T-helper 17 cell (primary cell): ENCODE data around the gene CDC42BPB. TPM values are rescaled to one million over a fixed set of nuclear protein-coding genes. Genes with fewer than 3 reads are reported as not detected.

ENCODE experiments used
- ATAC-seq: fragments of 150-1000 bp; cut with Tn5 transposase; 2 replicates; pipeline ENCODE4 v1.10.0; 2021; ENCODE audit warnings: mild to moderate bottlenecking, moderate library complexity
- DNase-seq, 3 donors: peaks; one replicate each; pipeline versions ENCODE4 v3.0.0 to v3.0.0-alpha.2; 2020 to 2021
- H3K9me3 ChIP-seq: one replicate; pipeline ENCODE4 v1.7.0; 2013; ENCODE audit warnings: low read length, mild to moderate bottlenecking; ENCODE audit not compliant: control insufficient read depth, poor library complexity, severe bottlenecking
- H3K27ac Mint-ChIP-seq: one replicate; pipeline ENCODE4 v1.8.0; 2022; ENCODE audit warnings: mild to moderate bottlenecking, moderate library complexity, mixed read lengths
- H3K27me3 Mint-ChIP-seq: one replicate; pipeline ENCODE4 v1.8.0; 2022; ENCODE audit warnings: mixed read lengths
- H3K36me3 Mint-ChIP-seq: one replicate; pipeline ENCODE4 v1.8.0; 2022; ENCODE audit warnings: low read depth, mixed read lengths
- H3K4me1 Mint-ChIP-seq: one replicate; pipeline ENCODE4 v1.8.0; 2022; ENCODE audit warnings: mild to moderate bottlenecking, mixed read lengths
- H3K4me3 Mint-ChIP-seq: one replicate; pipeline ENCODE4 v1.8.0; 2022; ENCODE audit warnings: mild to moderate bottlenecking, moderate library complexity, mixed read lengths
- total RNA-seq, 4 donors: library from RNA in 2 of 4; stranded (reverse) in 2 of 4; gene quantifications; one replicate each; pipeline ENCODE4 v1.2.3 and lab custom pipeline; 2022 to 2026

Gene CDC42BPB
- total RNA-seq, 2 donors from 2014 or later: 11.6 to 16.3 TPM

GRCh38 chr14:102944448-102945330, 112.7 kb downstream of the CDC42BPB start:
- no peak overlapping the region for H3K4me3 Mint-ChIP-seq
- no peak overlapping the region for H3K27ac Mint-ChIP-seq
- no peaks in the 10 kb centered on the region for H3K9me3 ChIP-seq
- DNase-seq (no peak), ATAC-seq (no peak)
- H3K36me3 Mint-ChIP-seq: peaks cover 6% of the 10 kb centered on the region
- H3K27me3 Mint-ChIP-seq: no peaks in the 10 kb centered on the region
- peaks cover 13% of the 10 kb centered on the region for H3K4me1 Mint-ChIP-seq

- Mint-ChIP-seq H3K27me3 (no peaks in the 10 kb centered on the region), H3K4me1 (peaks cover 7% of the 10 kb centered on the region), H3K36me3 (peaks cover 6% of the 10 kb centered on the region), H3K4me3 (no peak overlapping the region), H3K27ac (no peak overlapping the region)
- no peaks in the 10 kb centered on the region for H3K9me3 ChIP-seq
- ATAC-seq (no peak), DNase-seq (no peak)
Measured at GRCh38 chr14:102943979-102944378, 113.4 kb downstream of the CDC42BPB start.

- H3K4me3 Mint-ChIP-seq: no peak overlapping the region
- H3K27ac Mint-ChIP-seq: no peak overlapping the region
- H3K9me3 ChIP-seq: no peaks in the 10 kb centered on the region
- H3K4me1 Mint-ChIP-seq: peaks cover 4% of the 10 kb centered on the region
- ATAC-seq (no peak), DNase-seq (no peak)
- no peaks in the 10 kb centered on the region for H3K27me3 Mint-ChIP-seq
- H3K36me3 Mint-ChIP-seq: peaks cover 6% of the 10 kb centered on the region
Measured at GRCh38 chr14:102943454-102943853, 113.9 kb downstream of the CDC42BPB start.

- DNase-seq: no peak
- no peaks in the 10 kb centered on the region for H3K9me3 ChIP-seq
- Mint-ChIP-seq H3K4me3 (no peak overlapping the region), H3K36me3 (peaks cover 4% of the 10 kb centered on the region), H3K27ac (no peak overlapping the region), H3K27me3 (no peaks in the 10 kb centered on the region), H3K4me1 (peaks cover 1% of the 10 kb centered on the region)
- no peak for ATAC-seq
Measured at GRCh38 chr14:102942069-102942468, 115.3 kb downstream of the CDC42BPB start.

GRCh38 chr14:102941419-102942011, 115.8 kb downstream of the CDC42BPB start:
- Mint-ChIP-seq H3K4me1 (no peaks in the 10 kb centered on the region), H3K36me3 (peaks cover 4% of the 10 kb centered on the region), H3K4me3 (no peak overlapping the region), H3K27me3 (no peaks in the 10 kb centered on the region), H3K27ac (no peak overlapping the region)
- no peak for ATAC-seq
- no peak for DNase-seq
- H3K9me3 ChIP-seq: no peaks in the 10 kb centered on the region

- DNase-seq: no peak
- no peaks in the 10 kb centered on the region for H3K4me1 Mint-ChIP-seq
- ATAC-seq: no peak
- peaks cover 4% of the 10 kb centered on the region for H3K36me3 Mint-ChIP-seq
- no peak overlapping the region for H3K4me3 Mint-ChIP-seq
- H3K27ac Mint-ChIP-seq: no peak overlapping the region
- no peaks in the 10 kb centered on the region for H3K27me3 Mint-ChIP-seq
- no peaks in the 10 kb centered on the region for H3K9me3 ChIP-seq
Measured at GRCh38 chr14:102940729-102941362, 116.5 kb downstream of the CDC42BPB start.

GRCh38 chr14:102939820-102940561, 117.4 kb downstream of the CDC42BPB start:
- DNase-seq: no peak
- no peaks in the 10 kb centered on the region for H3K9me3 ChIP-seq
- no peak for ATAC-seq
- Mint-ChIP-seq H3K36me3 (peaks cover 2% of the 10 kb centered on the region), H3K27ac (no peak overlapping the region), H3K4me1 (no peaks in the 10 kb centered on the region), H3K4me3 (no peak overlapping the region), H3K27me3 (no peaks in the 10 kb centered on the region)

- H3K9me3 ChIP-seq: no peaks in the 10 kb centered on the region
- no peak for DNase-seq
- no peak overlapping the region for H3K27ac Mint-ChIP-seq
Measured at GRCh38 chr14:102939329-102939728, 118.0 kb downstream of the CDC42BPB start.

GRCh38 chr14:102938191-102938590, 119.2 kb downstream of the CDC42BPB start:
- no peak for DNase-seq
- H3K27me3 Mint-ChIP-seq: no peaks in the 10 kb centered on the region

More at GRCh38 chr14:102939329-102939728, 118.0 kb downstream of the CDC42BPB start:
- Mint-ChIP-seq H3K4me1 (no peaks in the 10 kb centered on the region), H3K4me3 (no peak overlapping the region), H3K36me3 (peaks cover 2% of the 10 kb centered on the region), H3K27me3 (no peaks in the 10 kb centered on the region)
- no peak for ATAC-seq

GRCh38 chr14:102937331-102938175, 119.8 kb downstream of the CDC42BPB start:
- ATAC-seq (no peak), DNase-seq (no peak)
- no peaks in the 10 kb centered on the region for H3K4me1 Mint-ChIP-seq
- no peak overlapping the region for H3K4me3 Mint-ChIP-seq
- H3K9me3 ChIP-seq: no peaks in the 10 kb centered on the region
- no peaks in the 10 kb centered on the region for H3K27me3 Mint-ChIP-seq
- no peak overlapping the region for H3K27ac Mint-ChIP-seq
- H3K36me3 Mint-ChIP-seq: no peaks in the 10 kb centered on the region

More at GRCh38 chr14:102938191-102938590, 119.2 kb downstream of the CDC42BPB start:
- no peak for ATAC-seq
- H3K4me1 Mint-ChIP-seq: no peaks in the 10 kb centered on the region
- H3K27ac Mint-ChIP-seq: no peak overlapping the region
- no peaks in the 10 kb centered on the region for H3K9me3 ChIP-seq
- no peaks in the 10 kb centered on the region for H3K36me3 Mint-ChIP-seq
- H3K4me3 Mint-ChIP-seq: no peak overlapping the region

- Mint-ChIP-seq H3K27me3 (no peaks in the 10 kb centered on the region), H3K4me3 (no peak overlapping the region), H3K27ac (no peak overlapping the region), H3K4me1 (no peaks in the 10 kb centered on the region), H3K36me3 (no peaks in the 10 kb centered on the region)
- no peak for DNase-seq
- H3K9me3 ChIP-seq: no peaks in the 10 kb centered on the region
- ATAC-seq: no peak
Measured at GRCh38 chr14:102935756-102936155, 121.6 kb downstream of the CDC42BPB start.

- Mint-ChIP-seq H3K27ac (no peak overlapping the region), H3K4me1 (peaks cover under 1% of the 10 kb centered on the region), H3K27me3 (no peaks in the 10 kb centered on the region), H3K36me3 (no peaks in the 10 kb centered on the region), H3K4me3 (no peak overlapping the region)
- no peaks in the 10 kb centered on the region for H3K9me3 ChIP-seq
- DNase-seq (no peak), ATAC-seq (no peak)
Measured at GRCh38 chr14:102933618-102934231, 123.6 kb downstream of the CDC42BPB start.
